K562 (cell line): Measurements from ENCODE around the gene PAFAH1B2. TPM values are rescaled to one million over a fixed set of nuclear protein-coding genes. Genes with fewer than 3 reads are reported as not detected.

Source experiments
- C11orf30 ChIP-seq: fragments of 450-650 bp; IDR thresholded peaks from 2 replicates; pipeline ENCODE4 v1.6.1; 2016; ENCODE audit warnings: low read depth, mild to moderate bottlenecking
- CC2D1A ChIP-seq: fragments of 450-650 bp; IDR thresholded peaks from 2 replicates; pipeline ENCODE4 v1.6.1; 2017; ENCODE audit warnings: mild to moderate bottlenecking
- FOXP4 ChIP-seq: sonication (generic); formaldehyde crosslinking; IDR thresholded peaks from 2 replicates; pipeline ENCODE4 v1.8.0; 2022; ENCODE audit warnings: mild to moderate bottlenecking, missing genetic modification reagents, borderline replicate concordance
- GTF2E2 ChIP-seq: fragments of 200-800 bp; sonication (Bioruptor generic); IDR thresholded peaks from 2 replicates; pipeline ENCODE4 v1.6.1; 2016; ENCODE audit warnings: missing genetic modification characterization, missing compliant biosample characterization
- HINFP ChIP-seq: fragments of 450-650 bp; conservative IDR thresholded peaks from 2 replicates; pipeline ENCODE4 v1.6.1; 2016; ENCODE audit warnings: missing genetic modification characterization, low read depth, mild to moderate bottlenecking, control low read depth, missing compliant biosample characterization
- IRF2 ChIP-seq: sonication (generic); formaldehyde crosslinking; IDR thresholded peaks from 2 replicates; pipeline ENCODE4 v1.8.1; 2022; ENCODE audit warnings: mild to moderate bottlenecking, missing genetic modification reagents
- KAT2B ChIP-seq: IDR thresholded peaks from one replicate; pipeline ENCODE4 v1.6.1; 2012; ENCODE audit warnings: low read depth, mild to moderate bottlenecking, control low read depth, inconsistent platforms, low read length, moderate library complexity
- KHSRP ChIP-seq: fragments of 450-650 bp; IDR thresholded peaks from 2 replicates; pipeline ENCODE4 v1.6.1; 2017
- NFE2L1 ChIP-seq: fragments of 450-650 bp; IDR thresholded peaks from 2 replicates; pipeline ENCODE4 v1.6.1; 2016; ENCODE audit warnings: missing genetic modification characterization, low read depth, mild to moderate bottlenecking, missing compliant biosample characterization, moderate library complexity, borderline replicate concordance
- polyA plus RNA-seq, 8 experiments: library from polyadenylated mRNA; depleted of rRNA in 4 of 8; stranded (reverse) in 5 of 8; unstranded in 3 of 8; fragments of >200 nt; fragmentation: Nextera tagmentation in 2 of 8; fragmentation: Illumina TruSeq in 1 of 8; extraction: Ambion mirVana in 2 of 8; extraction: Trizol in 1 of 8; gene quantifications; 2 replicates each; pipeline versions ENCODE4 v1.2.1 to v1.2.3, GENCODE V29; 2011 to 2014; ENCODE audit warnings: inconsistent platforms in 1 of 8, missing spikeins in 1 of 8
- total RNA-seq, 7 experiments: library from RNA; depleted of rRNA in 6 of 7; stranded (reverse); fragments of >200 nt in 6 of 7; fragmentation: Illumina TruSeq in 2 of 7; extraction: Trizol in 2 of 7; gene quantifications; 2 replicates each; pipeline versions ENCODE4 v1.2.1 to v1.2.3, GENCODE V29; 2011 to 2021; ENCODE audit warnings: low replicate concordance in 1 of 7
- TF ChIP-seq, protein P1 (sequence below): fragments of 450-650 bp; IDR thresholded peaks from 2 replicates; pipeline ENCODE4 v1.6.1; 2016; ENCODE audit warnings: mild to moderate bottlenecking, moderate library complexity

The PAFAH1B2 gene
- total and polyA plus RNA-seq, 9 of the 15 experiments (the other 6 are each of a cell fraction or from before 2014, with no cell fraction given) = 27.8 to 94.7 (median 64.9) TPM

DNA sequence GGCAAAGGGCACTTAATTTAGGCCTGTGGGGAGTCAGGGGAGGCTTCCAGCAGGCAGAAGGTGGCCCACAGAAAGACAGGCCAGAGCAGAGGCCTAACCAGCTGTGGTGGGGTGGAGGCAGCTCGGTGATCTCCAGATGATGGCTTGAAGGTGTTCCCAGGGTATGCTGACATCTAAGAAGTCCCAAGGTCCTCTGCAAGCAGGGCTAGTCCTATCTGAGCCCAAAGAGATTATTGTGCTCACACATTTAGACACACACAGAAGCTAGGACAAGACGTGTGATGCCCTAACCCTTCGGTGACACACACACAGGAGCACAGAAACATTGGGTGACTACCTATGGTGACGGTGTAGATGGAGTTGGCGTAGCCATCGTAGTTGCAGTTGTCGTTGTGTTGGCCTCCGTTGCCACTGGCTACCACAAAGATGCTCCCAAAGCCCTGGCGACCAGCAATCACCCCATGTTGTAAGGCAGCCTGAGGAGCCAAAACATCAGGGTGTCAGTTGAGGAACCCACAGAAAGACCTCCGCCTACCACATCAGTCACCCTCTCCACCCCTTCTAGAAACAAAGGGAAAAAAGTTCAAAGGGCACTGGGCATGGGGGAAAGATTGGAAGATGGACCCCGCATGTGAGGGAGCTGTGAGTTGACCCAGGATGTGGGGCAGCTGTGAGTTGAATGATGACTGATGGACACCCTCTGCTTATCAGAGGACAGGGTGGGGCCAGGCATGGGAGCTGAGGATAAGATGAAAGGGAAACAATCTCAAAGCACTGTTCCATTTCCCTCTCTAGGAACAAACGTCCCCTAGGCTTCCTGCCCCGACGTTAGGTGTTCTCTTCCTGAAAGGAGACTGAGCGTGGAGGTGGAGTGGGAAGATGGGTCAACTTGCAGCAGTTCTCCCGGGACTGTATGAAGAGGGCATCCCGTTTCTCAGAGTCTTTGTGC lies 79.9 kb downstream of the PAFAH1B2 start (continued):
- no peak for TF ChIP-seq FOXP4
- TF ChIP-seq NFE2L1 = no peak
- no peak for TF ChIP-seq KHSRP
- TF ChIP-seq, protein P1, sequence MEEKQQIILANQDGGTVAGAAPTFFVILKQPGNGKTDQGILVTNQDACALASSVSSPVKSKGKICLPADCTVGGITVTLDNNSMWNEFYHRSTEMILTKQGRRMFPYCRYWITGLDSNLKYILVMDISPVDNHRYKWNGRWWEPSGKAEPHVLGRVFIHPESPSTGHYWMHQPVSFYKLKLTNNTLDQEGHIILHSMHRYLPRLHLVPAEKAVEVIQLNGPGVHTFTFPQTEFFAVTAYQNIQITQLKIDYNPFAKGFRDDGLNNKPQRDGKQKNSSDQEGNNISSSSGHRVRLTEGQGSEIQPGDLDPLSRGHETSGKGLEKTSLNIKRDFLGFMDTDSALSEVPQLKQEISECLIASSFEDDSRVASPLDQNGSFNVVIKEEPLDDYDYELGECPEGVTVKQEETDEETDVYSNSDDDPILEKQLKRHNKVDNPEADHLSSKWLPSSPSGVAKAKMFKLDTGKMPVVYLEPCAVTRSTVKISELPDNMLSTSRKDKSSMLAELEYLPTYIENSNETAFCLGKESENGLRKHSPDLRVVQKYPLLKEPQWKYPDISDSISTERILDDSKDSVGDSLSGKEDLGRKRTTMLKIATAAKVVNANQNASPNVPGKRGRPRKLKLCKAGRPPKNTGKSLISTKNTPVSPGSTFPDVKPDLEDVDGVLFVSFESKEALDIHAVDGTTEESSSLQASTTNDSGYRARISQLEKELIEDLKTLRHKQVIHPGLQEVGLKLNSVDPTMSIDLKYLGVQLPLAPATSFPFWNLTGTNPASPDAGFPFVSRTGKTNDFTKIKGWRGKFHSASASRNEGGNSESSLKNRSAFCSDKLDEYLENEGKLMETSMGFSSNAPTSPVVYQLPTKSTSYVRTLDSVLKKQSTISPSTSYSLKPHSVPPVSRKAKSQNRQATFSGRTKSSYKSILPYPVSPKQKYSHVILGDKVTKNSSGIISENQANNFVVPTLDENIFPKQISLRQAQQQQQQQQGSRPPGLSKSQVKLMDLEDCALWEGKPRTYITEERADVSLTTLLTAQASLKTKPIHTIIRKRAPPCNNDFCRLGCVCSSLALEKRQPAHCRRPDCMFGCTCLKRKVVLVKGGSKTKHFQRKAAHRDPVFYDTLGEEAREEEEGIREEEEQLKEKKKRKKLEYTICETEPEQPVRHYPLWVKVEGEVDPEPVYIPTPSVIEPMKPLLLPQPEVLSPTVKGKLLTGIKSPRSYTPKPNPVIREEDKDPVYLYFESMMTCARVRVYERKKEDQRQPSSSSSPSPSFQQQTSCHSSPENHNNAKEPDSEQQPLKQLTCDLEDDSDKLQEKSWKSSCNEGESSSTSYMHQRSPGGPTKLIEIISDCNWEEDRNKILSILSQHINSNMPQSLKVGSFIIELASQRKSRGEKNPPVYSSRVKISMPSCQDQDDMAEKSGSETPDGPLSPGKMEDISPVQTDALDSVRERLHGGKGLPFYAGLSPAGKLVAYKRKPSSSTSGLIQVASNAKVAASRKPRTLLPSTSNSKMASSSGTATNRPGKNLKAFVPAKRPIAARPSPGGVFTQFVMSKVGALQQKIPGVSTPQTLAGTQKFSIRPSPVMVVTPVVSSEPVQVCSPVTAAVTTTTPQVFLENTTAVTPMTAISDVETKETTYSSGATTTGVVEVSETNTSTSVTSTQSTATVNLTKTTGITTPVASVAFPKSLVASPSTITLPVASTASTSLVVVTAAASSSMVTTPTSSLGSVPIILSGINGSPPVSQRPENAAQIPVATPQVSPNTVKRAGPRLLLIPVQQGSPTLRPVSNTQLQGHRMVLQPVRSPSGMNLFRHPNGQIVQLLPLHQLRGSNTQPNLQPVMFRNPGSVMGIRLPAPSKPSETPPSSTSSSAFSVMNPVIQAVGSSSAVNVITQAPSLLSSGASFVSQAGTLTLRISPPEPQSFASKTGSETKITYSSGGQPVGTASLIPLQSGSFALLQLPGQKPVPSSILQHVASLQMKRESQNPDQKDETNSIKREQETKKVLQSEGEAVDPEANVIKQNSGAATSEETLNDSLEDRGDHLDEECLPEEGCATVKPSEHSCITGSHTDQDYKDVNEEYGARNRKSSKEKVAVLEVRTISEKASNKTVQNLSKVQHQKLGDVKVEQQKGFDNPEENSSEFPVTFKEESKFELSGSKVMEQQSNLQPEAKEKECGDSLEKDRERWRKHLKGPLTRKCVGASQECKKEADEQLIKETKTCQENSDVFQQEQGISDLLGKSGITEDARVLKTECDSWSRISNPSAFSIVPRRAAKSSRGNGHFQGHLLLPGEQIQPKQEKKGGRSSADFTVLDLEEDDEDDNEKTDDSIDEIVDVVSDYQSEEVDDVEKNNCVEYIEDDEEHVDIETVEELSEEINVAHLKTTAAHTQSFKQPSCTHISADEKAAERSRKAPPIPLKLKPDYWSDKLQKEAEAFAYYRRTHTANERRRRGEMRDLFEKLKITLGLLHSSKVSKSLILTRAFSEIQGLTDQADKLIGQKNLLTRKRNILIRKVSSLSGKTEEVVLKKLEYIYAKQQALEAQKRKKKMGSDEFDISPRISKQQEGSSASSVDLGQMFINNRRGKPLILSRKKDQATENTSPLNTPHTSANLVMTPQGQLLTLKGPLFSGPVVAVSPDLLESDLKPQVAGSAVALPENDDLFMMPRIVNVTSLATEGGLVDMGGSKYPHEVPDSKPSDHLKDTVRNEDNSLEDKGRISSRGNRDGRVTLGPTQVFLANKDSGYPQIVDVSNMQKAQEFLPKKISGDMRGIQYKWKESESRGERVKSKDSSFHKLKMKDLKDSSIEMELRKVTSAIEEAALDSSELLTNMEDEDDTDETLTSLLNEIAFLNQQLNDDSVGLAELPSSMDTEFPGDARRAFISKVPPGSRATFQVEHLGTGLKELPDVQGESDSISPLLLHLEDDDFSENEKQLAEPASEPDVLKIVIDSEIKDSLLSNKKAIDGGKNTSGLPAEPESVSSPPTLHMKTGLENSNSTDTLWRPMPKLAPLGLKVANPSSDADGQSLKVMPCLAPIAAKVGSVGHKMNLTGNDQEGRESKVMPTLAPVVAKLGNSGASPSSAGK = no peak
- TF ChIP-seq IRF2 (CRISPR knock-in tag) = no peak
- peak; percentile 88; the same call in 1 of the 2 replicates for TF ChIP-seq CC2D1A
- no peak for TF ChIP-seq C11orf30
- no peak for TF ChIP-seq KAT2B
- TF ChIP-seq HINFP (tag) = no peak
- no peak for TF ChIP-seq GTF2E2 (tag)
